HepG2 (cell line): ENCODE data around the gene SBNO2. TPM values are rescaled to one million over a fixed set of nuclear protein-coding genes. Genes with fewer than 3 reads are reported as not detected.

ENCODE experiments used
- AKAP8 ChIP-seq: sonication (generic); formaldehyde crosslinking; IDR thresholded peaks from 2 replicates; pipeline ENCODE4 v1.5.1; 2020; ENCODE audit warnings: mild to moderate bottlenecking, missing genetic modification reagents
- ERF ChIP-seq: IDR thresholded peaks from 2 replicates; pipeline ENCODE4 v1.6.1; 2018; ENCODE audit warnings: missing biosample characterization, missing genetic modification reagents
- ETV6 ChIP-seq: sonication (generic); formaldehyde crosslinking; conservative IDR thresholded peaks from 2 replicates; pipeline ENCODE4 v1.4.0; 2020; ENCODE audit warnings: missing genetic modification reagents
- HOXA9 ChIP-seq: sonication (generic); formaldehyde crosslinking; IDR thresholded peaks from 2 replicates; pipeline ENCODE4 v1.8.1; 2022; ENCODE audit warnings: missing genetic modification reagents, mild to moderate bottlenecking, moderate library complexity, borderline replicate concordance
- ISX ChIP-seq: sonication (generic); formaldehyde crosslinking; conservative IDR thresholded peaks from 2 replicates; pipeline ENCODE4 v1.5.0; 2020; ENCODE audit warnings: missing genetic modification reagents
- KAT7 ChIP-seq: IDR thresholded peaks from 2 replicates; pipeline ENCODE4 v1.6.1; 2018; ENCODE audit warnings: borderline replicate concordance, missing compliant biosample characterization
- LCORL ChIP-seq, 2 experiments: fragments of 450-650 bp in 1 of 2; sonication (generic) in 1 of 2; formaldehyde crosslinking in 1 of 2; IDR thresholded peaks; 2 replicates each; pipeline versions ENCODE4 v1.5.0 to v1.6.1; 2017 to 2020; ENCODE audit warnings: antibody characterized with exemption in 1 of 2, missing genetic modification reagents in 1 of 2
- POLR2A ChIP-seq, 2 experiments: IDR thresholded peaks; 2 replicates each; pipeline ENCODE4 v1.6.1; 2011; ENCODE audit warnings: low read depth in 2 of 2, low read length in 2 of 2, mild to moderate bottlenecking in 1 of 2, moderate library complexity in 1 of 2; ENCODE audit not compliant: insufficient read depth in 1 of 2
- PRDM4 ChIP-seq: sonication (generic); formaldehyde crosslinking; IDR thresholded peaks from 2 replicates; pipeline ENCODE4 v1.9.0; 2021; ENCODE audit warnings: missing genetic modification reagents, borderline replicate concordance
- RARA ChIP-seq: IDR thresholded peaks from 2 replicates; pipeline ENCODE4 v1.6.1; 2016; ENCODE audit warnings: missing genetic modification reagents, missing compliant biosample characterization
- TIGD3 ChIP-seq: sonication (generic); formaldehyde crosslinking; IDR thresholded peaks from 2 replicates; pipeline ENCODE4 v1.5.1; 2020; ENCODE audit warnings: mild to moderate bottlenecking, missing genetic modification reagents, borderline replicate concordance
- TOE1 ChIP-seq: sonication (generic); formaldehyde crosslinking; IDR thresholded peaks from 2 replicates; pipeline ENCODE4 v1.4.0; 2020; ENCODE audit warnings: mild to moderate bottlenecking, missing genetic modification reagents
- ZEB1 ChIP-seq: IDR thresholded peaks from 2 replicates; pipeline ENCODE4 v1.6.1; 2012; ENCODE audit warnings: mild to moderate bottlenecking, low read depth, inconsistent platforms; ENCODE audit not compliant: insufficient replicate concordance
- ZNF703 ChIP-seq: sonication (generic); formaldehyde crosslinking; IDR thresholded peaks from 2 replicates; pipeline ENCODE4 v1.5.1; 2020; ENCODE audit warnings: missing genetic modification reagents, mild to moderate bottlenecking, moderate library complexity, borderline replicate concordance
- polyA plus RNA-seq, 8 experiments: library from polyadenylated mRNA; depleted of rRNA in 3 of 8; stranded (reverse) in 7 of 8; unstranded in 1 of 8; fragments of >200 nt; fragmentation: Illumina TruSeq in 4 of 8; extraction: Trizol in 4 of 8; gene quantifications; 2 replicates each; pipeline versions ENCODE4 v1.2.1 to v1.2.3, GENCODE V29; 2011 to 2016; ENCODE audit warnings: low read depth in 4 of 8, missing spikeins in 1 of 8, mixed read lengths in 1 of 8; ENCODE audit not compliant: insufficient read depth in 1 of 8
- total RNA-seq, 5 experiments: library from RNA; depleted of rRNA; stranded (reverse); fragments of >200 nt; fragmentation: Illumina TruSeq; extraction: Trizol; gene quantifications; 2 replicates each; pipeline ENCODE4 v1.2.3, GENCODE V29; 2016; ENCODE audit warnings: low read depth in 1 of 5
- TF ChIP-seq, protein P1 (sequence below): sonication (generic); formaldehyde crosslinking; IDR thresholded peaks from 2 replicates; pipeline ENCODE4 v1.8.0; 2022; ENCODE audit warnings: missing genetic modification reagents, mild to moderate bottlenecking, moderate library complexity, borderline replicate concordance

SBNO2 gene
- total and polyA plus RNA-seq, 2 of the 13 experiments (the other 11 are each of a cell fraction or from before 2014, with no cell fraction given) = 8.6 to 10.4 TPM

GRCh38 chr19:1108291-1109031 lies 65.6 kb downstream of the SBNO2 start (continued):
- TF ChIP-seq ZEB1 (no peak), TIGD3 (CRISPR knock-in tag) (no peak), ZNF703 (CRISPR knock-in tag) (no peak), TOE1 (CRISPR knock-in tag) (no peak), PRDM4 (no peak), RARA (no peak), ERF (CRISPR knock-in tag) (no peak), HOXA9 (CRISPR knock-in tag) (no peak), POLR2A (IDR thresholded peaks at IDR 0.05; ENCODE audit: insufficient read depth in 1 of 2, low read depth in 2 of 2, low read length in 2 of 2) (peak in 1 of 2 experiments; percentile 31; a peak in 2 of 4 replicates), ISX (no peak), LCORL (IDR thresholded peaks at IDR 0.05) (no peak), LCORL (CRISPR knock-in tag; IDR thresholded peaks at IDR 0.05) (no peak), ETV6 (CRISPR knock-in tag) (no peak), KAT7 (CRISPR knock-in tag) (no peak), AKAP8 (CRISPR knock-in tag) (peak; percentile 81)
- TF ChIP-seq, protein P1, sequence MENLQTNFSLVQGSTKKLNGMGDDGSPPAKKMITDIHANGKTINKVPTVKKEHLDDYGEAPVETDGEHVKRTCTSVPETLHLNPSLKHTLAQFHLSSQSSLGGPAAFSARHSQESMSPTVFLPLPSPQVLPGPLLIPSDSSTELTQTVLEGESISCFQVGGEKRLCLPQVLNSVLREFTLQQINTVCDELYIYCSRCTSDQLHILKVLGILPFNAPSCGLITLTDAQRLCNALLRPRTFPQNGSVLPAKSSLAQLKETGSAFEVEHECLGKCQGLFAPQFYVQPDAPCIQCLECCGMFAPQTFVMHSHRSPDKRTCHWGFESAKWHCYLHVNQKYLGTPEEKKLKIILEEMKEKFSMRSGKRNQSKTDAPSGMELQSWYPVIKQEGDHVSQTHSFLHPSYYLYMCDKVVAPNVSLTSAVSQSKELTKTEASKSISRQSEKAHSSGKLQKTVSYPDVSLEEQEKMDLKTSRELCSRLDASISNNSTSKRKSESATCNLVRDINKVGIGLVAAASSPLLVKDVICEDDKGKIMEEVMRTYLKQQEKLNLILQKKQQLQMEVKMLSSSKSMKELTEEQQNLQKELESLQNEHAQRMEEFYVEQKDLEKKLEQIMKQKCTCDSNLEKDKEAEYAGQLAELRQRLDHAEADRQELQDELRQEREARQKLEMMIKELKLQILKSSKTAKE (CRISPR knock-in tag) = no peak
